CD4-positive, alpha-beta T cell treated with Interleukin-17A for 1 hour (primary cell): ENCODE measurements around the gene ABCA2.

Experiments
- DNase-seq: peaks from one replicate; pipeline ENCODE4 v3.0.0-alpha.2; 2020

The ABCA2 gene

GRCh38 chr9:137015540-137015930 is 12.5 kb downstream of the ABCA2 start:
- DNase-seq: no peak

GRCh38 chr9:137014776-137015539 is 13.1 kb downstream of the ABCA2 start:
- DNase-seq: no peak

GRCh38 chr9:137014166-137014565 is 13.9 kb downstream of the ABCA2 start:
- no peak for DNase-seq

- no peak for DNase-seq
These were observed 14.5 kb downstream of the ABCA2 start for GRCh38 chr9:137013571-137013940.

GRCh38 chr9:137012694-137013570 is 15.1 kb downstream of the ABCA2 start:
- no peak for DNase-seq

- no peak for DNase-seq
These were observed 15.9 kb downstream of the ABCA2 start for GRCh38 chr9:137011907-137012675.

- no peak for DNase-seq
These were observed 16.9 kb downstream of the ABCA2 start for GRCh38 chr9:137011156-137011555.

- DNase-seq: no peak
These were observed 17.9 kb downstream of the ABCA2 start for GRCh38 chr9:137009938-137010732.

- DNase-seq: no peak
These were observed 18.8 kb downstream of the ABCA2 start for GRCh38 chr9:137009217-137009616.

- DNase-seq: no peak
These were observed 19.7 kb downstream of the ABCA2 start for GRCh38 chr9:137008312-137008711.

- no peak for DNase-seq
These were observed 20.2 kb downstream of the ABCA2 start for GRCh38 chr9:137007816-137008270.

- DNase-seq: no peak
These were observed 20.8 kb downstream of the ABCA2 start for GRCh38 chr9:137007108-137007815.

- no peak for DNase-seq
These were observed 21.7 kb downstream of the ABCA2 start for GRCh38 chr9:137006116-137007003.

GRCh38 chr9:137004285-137004684 is 23.8 kb downstream of the ABCA2 start:
- DNase-seq: peak; percentile 35

- DNase-seq: no peak
These were observed 25.4 kb downstream of the ABCA2 start for GRCh38 chr9:137002646-137003041.

GRCh38 chr9:137001857-137002645 is 26.0 kb downstream of the ABCA2 start:
- no peak for DNase-seq

GRCh38 chr9:137000177-137000930 is 27.7 kb downstream of the ABCA2 start:
- peak; percentile 58 for DNase-seq

- DNase-seq: peak; percentile 65
These were observed 30.2 kb downstream of the ABCA2 start for GRCh38 chr9:136997830-136998234.

- DNase-seq: no peak
These were observed 30.7 kb downstream of the ABCA2 start for GRCh38 chr9:136997371-136997770.
